UCSD-AML1 (cell line): ENCODE results near the gene NTN5.
"Not testable (repeated sequence)": the region's sequence is repeated elsewhere in the genome, so short reads cannot be mapped to it uniquely, and the experiment has no call there.

Experiments
- DNase-seq: peaks from one replicate; lab custom pipeline; 2025; ENCODE audit not compliant: unreplicated experiment; lab: John Stamatoyannopoulos, UW

The NTN5 gene

GRCh38 chr19:48670699-48671445 lies 1.9 kb downstream of the NTN5 start:
- no peak for DNase-seq

- no peak for DNase-seq
These were observed 2.7 kb downstream of the NTN5 start for GRCh38 chr19:48669903-48670668.

GRCh38 chr19:48668761-48669160 lies 4.1 kb downstream of the NTN5 start:
- DNase-seq: no peak

GRCh38 chr19:48668332-48668731 lies 4.5 kb downstream of the NTN5 start:
- DNase-seq: no peak

GRCh38 chr19:48665786-48666185 lies 7.0 kb downstream of the NTN5 start:
- DNase-seq: no peak

- DNase-seq: no peak
These were observed 8.3 kb downstream of the NTN5 start for GRCh38 chr19:48664476-48664875.

- DNase-seq: no peak
These were observed 9.2 kb downstream of the NTN5 start for GRCh38 chr19:48663667-48664066.

- no peak for DNase-seq
These were observed 11.1 kb downstream of the NTN5 start for GRCh38 chr19:48661711-48662090.

- peak; percentile 86 for DNase-seq
These were observed 11.7 kb downstream of the NTN5 start for GRCh38 chr19:48660852-48661710.

GRCh38 chr19:48659768-48660167 lies 13.0 kb downstream of the NTN5 start:
- no peak for DNase-seq

- DNase-seq: no peak
These were observed 14.3 kb downstream of the NTN5 start for GRCh38 chr19:48658483-48658882.

GRCh38 chr19:48657828-48658227 lies 15.0 kb downstream of the NTN5 start:
- not testable (repeated sequence) for DNase-seq

GRCh38 chr19:48656840-48657474 lies 15.9 kb downstream of the NTN5 start:
- DNase-seq: no peak

- no peak for DNase-seq
These were observed 18.3 kb downstream of the NTN5 start for GRCh38 chr19:48654299-48655059.

- DNase-seq: no peak
These were observed 21.2 kb downstream of the NTN5 start for GRCh38 chr19:48651683-48652048.

- no peak for DNase-seq
These were observed 21.7 kb downstream of the NTN5 start for GRCh38 chr19:48650974-48651682.

- no peak for DNase-seq
These were observed 24.7 kb downstream of the NTN5 start for GRCh38 chr19:48648134-48648533.

- DNase-seq: no peak
These were observed 26.0 kb downstream of the NTN5 start for GRCh38 chr19:48646722-48647216.

GRCh38 chr19:48646001-48646721 lies 26.7 kb downstream of the NTN5 start, which contains the start of gene CA11:
Gene CA11 (minus strand): TSS chr19:48646187. CDS start chr19:48645632, 555 bp downstream.
- peak; percentile 88 for DNase-seq
